HUDEP-2 (cell line): ENCODE measurements around the gene JAZF1.

ENCODE experiments used
- DNase-seq, 76 experiments: peaks; one replicate each; lab custom pipeline; 2025; ENCODE audit not compliant: unreplicated experiment in 76 of 76; lab: John Stamatoyannopoulos, UW

JAZF1 gene

GRCh38 chr7:28112467-28112866 lies 68.1 kb downstream of the JAZF1 start:
- DNase-seq: no peak

GRCh38 chr7:28112012-28112411 lies 68.6 kb downstream of the JAZF1 start:
- no peak for DNase-seq

- no peak for DNase-seq
Observed at GRCh38 chr7:28110427-28111012, 70.1 kb downstream of the JAZF1 start.

- DNase-seq: no peak
Observed at GRCh38 chr7:28108747-28109146, 71.8 kb downstream of the JAZF1 start.

- DNase-seq: no peak
Observed at GRCh38 chr7:28107960-28108359, 72.6 kb downstream of the JAZF1 start.

- no peak for DNase-seq
Observed at GRCh38 chr7:28106321-28106829, 74.2 kb downstream of the JAZF1 start.

- DNase-seq: no peak
Observed at GRCh38 chr7:28105234-28105633, 75.4 kb downstream of the JAZF1 start.

GRCh38 chr7:28104811-28105210 lies 75.8 kb downstream of the JAZF1 start:
- DNase-seq: no peak

- DNase-seq: no peak
Observed at GRCh38 chr7:28104041-28104541, 76.5 kb downstream of the JAZF1 start.

- peak in 18 of 76 experiments; percentile 4 to 40 (median 21) for DNase-seq
Observed at GRCh38 chr7:28102797-28103196, 77.8 kb downstream of the JAZF1 start.

- peak in 40 of 76 experiments; percentile 4 to 69 (median 34) for DNase-seq
Observed at GRCh38 chr7:28096713-28097112, 83.9 kb downstream of the JAZF1 start.

GRCh38 chr7:28095231-28095630 lies 85.4 kb downstream of the JAZF1 start:
- no peak for DNase-seq

- peak in 61 of 76 experiments; percentile 7 to 72 (median 44) for DNase-seq
Observed at GRCh38 chr7:28093623-28094232, 86.9 kb downstream of the JAZF1 start.

- no peak for DNase-seq
Observed at GRCh38 chr7:28091190-28091589, 89.4 kb downstream of the JAZF1 start.

- no peak for DNase-seq
Observed at GRCh38 chr7:28088901-28089714, 91.5 kb downstream of the JAZF1 start.

- DNase-seq: no peak
Observed at GRCh38 chr7:28088032-28088431, 92.6 kb downstream of the JAZF1 start.

- no peak for DNase-seq
Observed at GRCh38 chr7:28086198-28086597, 94.4 kb downstream of the JAZF1 start.

GRCh38 chr7:28083998-28084985 lies 96.3 kb downstream of the JAZF1 start:
- DNase-seq: no peak

- DNase-seq: no peak
Observed at GRCh38 chr7:28083164-28083997, 97.2 kb downstream of the JAZF1 start.
